Esophagus squamous epithelium (tissue), 4 donors: ENCODE data around the gene XAF1.

ENCODE experiments used
- POLR2A ChIP-seq, 4 donors: fragments of 450-650 bp; IDR thresholded peaks; one replicate each; pipeline ENCODE4 v1.6.1; 2017; ENCODE audit warnings: antibody characterized with exemption in 4 of 4, mild to moderate bottlenecking in 4 of 4, moderate library complexity in 3 of 4
- TF ChIP-seq, protein P1 (sequence below), 6 experiments: fragments of 450-650 bp in 4 of 6; fragments of 200-600 bp in 2 of 6; sonication (generic) in 2 of 6; IDR thresholded peaks; one replicate each; pipeline ENCODE4 v1.5.1; 2016 to 2019; ENCODE audit warnings: antibody characterized with exemption in 6 of 6, mild to moderate bottlenecking in 4 of 6, moderate library complexity in 4 of 6

GRCh38 chr17:6713130-6713917 is 42.5 kb upstream of the XAF1 start, which contains the start of gene SLC13A5:
- TF ChIP-seq POLR2A (IDR thresholded peaks at IDR 0.05), result no peak
- TF ChIP-seq, protein P1, sequence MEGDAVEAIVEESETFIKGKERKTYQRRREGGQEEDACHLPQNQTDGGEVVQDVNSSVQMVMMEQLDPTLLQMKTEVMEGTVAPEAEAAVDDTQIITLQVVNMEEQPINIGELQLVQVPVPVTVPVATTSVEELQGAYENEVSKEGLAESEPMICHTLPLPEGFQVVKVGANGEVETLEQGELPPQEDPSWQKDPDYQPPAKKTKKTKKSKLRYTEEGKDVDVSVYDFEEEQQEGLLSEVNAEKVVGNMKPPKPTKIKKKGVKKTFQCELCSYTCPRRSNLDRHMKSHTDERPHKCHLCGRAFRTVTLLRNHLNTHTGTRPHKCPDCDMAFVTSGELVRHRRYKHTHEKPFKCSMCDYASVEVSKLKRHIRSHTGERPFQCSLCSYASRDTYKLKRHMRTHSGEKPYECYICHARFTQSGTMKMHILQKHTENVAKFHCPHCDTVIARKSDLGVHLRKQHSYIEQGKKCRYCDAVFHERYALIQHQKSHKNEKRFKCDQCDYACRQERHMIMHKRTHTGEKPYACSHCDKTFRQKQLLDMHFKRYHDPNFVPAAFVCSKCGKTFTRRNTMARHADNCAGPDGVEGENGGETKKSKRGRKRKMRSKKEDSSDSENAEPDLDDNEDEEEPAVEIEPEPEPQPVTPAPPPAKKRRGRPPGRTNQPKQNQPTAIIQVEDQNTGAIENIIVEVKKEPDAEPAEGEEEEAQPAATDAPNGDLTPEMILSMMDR (IDR thresholded peaks at IDR 0.05), result peak in 2 of 6 experiments; percentile 8 to 49
